GM19351 (cell line): ENCODE results near the gene CNTNAP2.

Source experiments
- ATAC-seq: cut with Tn5 transposase; IDR thresholded peaks from one replicate; pipeline ENCODE4 v1.9.1; 2021; ENCODE audit warnings: mild to moderate bottlenecking, moderate library complexity; ENCODE audit not compliant: unreplicated experiment

The CNTNAP2 gene

GRCh38 chr7:146414373-146414772 lies 297.8 kb downstream of the CNTNAP2 start:
- no peak for ATAC-seq

DNA sequence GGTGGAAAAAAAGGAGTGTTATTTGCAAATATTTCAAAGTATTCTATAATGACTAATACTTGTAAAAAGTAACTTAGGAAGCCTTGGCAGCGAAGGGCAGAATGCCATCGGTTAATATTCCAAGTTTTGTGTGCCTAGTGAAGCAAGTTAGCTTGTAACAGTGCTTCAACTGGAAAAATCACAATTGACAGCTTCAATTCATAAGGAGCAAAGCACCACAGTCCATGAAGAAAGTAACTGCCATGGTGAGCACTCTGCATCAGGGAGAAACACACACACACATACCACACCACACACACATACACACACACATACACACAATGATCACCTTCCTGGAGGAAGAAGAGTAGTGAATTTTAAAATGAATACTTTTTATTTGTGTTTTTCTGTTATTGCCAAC lies 298.3 kb downstream of the CNTNAP2 start:
- ATAC-seq: no peak

- no peak for ATAC-seq
These were observed 300.6 kb downstream of the CNTNAP2 start for GRCh38 chr7:146417176-146417575.

GRCh38 chr7:146423446-146423845 lies 306.8 kb downstream of the CNTNAP2 start:
- no peak for ATAC-seq

DNA sequence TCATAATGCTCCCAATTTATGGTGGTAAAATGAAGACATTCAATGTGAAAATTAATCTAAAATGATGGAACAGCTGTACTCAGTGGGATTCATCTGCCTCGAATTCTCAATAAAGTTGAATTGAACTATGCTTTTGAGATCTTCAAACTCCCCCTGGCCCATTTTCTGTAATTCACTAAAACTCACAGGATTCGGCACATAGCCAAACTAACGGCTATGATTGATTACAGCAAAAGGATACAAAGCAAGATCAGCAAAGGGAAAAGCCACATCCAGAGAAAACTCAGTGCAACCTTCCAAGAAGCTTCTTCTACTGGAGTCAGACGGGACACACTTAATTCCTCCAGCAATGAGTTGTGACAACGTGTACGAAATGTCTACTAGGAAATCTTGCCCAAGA lies 307.5 kb downstream of the CNTNAP2 start:
- no peak for ATAC-seq

- no peak for ATAC-seq
These were observed 316.9 kb downstream of the CNTNAP2 start for GRCh38 chr7:146433501-146433900.

- no peak for ATAC-seq
These were observed 326.5 kb downstream of the CNTNAP2 start for GRCh38 chr7:146443102-146443501.

DNA sequence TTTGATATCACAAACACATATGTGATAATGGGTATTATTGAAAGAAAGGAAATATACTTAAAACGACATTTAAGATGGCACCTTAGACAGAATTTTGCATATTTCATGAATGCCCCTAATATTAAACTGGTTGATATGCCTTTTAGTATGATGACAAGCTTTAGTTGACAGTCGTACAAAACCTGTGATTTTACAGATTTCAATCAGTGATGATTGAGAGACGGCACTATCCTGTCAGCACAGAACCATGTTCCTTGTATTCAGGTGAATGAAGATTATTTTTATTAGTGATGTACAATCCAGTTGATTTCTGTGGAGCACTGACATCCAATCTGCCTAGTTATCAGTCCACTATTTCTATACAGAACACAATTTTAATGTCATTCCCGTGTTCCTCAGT lies 333.0 kb downstream of the CNTNAP2 start:
- ATAC-seq: no peak

GRCh38 chr7:146455091-146455655 lies 338.6 kb downstream of the CNTNAP2 start:
- ATAC-seq: no peak

GRCh38 chr7:146479040-146479439 lies 362.4 kb downstream of the CNTNAP2 start:
- no peak for ATAC-seq

- ATAC-seq: no peak
These were observed 369.9 kb downstream of the CNTNAP2 start for GRCh38 chr7:146486519-146486918.

GRCh38 chr7:146492017-146492416 lies 375.4 kb downstream of the CNTNAP2 start:
- ATAC-seq: no peak

GRCh38 chr7:146494952-146495596 lies 378.5 kb downstream of the CNTNAP2 start:
- no peak for ATAC-seq

DNA sequence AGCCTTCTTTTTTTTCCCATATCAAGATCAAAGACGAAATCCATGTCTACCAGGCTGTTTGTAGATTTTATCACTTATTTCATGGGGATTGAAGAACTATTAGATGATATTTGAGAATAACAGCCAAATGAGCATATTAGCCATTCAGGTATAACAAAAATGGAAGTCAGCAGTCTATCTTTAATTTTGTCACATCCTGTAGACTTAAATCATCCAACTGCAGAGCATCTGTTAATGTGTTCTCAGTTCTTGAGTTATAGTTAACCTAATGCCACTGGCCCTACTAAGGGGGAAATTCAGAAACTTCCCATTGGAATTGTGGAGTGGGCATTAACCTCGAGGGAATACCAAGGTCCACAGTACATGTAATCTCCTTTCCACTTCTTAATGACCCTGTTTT lies 380.1 kb downstream of the CNTNAP2 start:
- no peak for ATAC-seq

DNA sequence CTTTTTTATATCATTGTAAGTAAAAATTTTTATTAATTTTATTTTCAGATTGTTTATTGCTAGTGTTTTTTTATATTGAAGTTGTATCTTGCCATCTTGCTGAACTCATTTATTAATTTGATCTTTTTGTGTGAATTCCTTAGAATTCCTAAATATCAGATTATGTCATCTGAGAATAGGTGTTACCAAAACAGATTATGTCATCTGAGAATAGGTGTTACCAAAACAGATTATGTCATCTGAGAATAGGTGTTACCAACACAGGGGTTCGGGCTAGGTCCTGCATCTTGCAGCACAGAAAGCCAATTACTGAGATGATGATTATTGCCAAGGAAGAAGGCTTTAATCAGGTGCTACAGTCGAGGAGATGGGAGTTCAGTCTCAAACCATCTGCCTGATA lies 383.4 kb downstream of the CNTNAP2 start:
- no peak for ATAC-seq

DNA sequence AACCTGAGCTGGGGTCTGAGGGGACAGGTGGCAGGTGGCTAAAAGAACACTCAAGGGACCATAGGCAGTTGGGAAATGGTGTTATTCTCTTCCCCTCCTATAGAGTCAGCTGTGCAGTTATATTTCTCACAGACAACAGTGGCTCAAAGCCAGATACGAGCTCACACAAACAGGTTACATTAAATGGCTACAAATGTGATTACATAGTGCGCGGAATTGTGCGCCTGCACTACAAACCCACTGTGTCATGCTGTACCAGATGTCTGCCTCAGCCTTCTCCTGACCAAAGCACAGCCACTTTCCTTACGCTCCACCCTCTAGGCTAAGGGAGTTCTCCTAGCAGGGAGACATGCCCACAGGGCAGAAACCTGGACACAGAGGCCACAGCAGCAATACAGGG lies 387.2 kb downstream of the CNTNAP2 start:
- ATAC-seq: no peak

- no peak for ATAC-seq
These were observed 393.6 kb downstream of the CNTNAP2 start for GRCh38 chr7:146510088-146510680.

DNA sequence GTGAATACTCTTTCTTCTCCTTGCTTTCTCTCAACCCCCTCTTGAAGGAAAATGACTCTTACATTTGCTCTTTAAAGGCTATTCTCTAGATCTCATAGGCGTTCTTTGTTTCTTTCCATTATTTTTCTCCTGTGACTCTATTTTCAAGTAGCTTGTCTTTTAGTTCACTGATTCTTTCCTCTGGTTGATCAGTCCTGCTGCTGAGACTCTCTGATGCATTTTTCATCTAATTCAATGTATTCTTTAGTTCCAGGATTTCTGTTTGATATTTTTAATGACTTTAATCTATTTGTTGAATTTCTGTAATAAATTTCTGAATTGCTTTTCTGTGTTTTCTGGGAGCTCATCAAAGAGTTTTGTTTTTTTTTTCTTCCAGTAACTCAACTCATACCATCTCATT lies 397.7 kb downstream of the CNTNAP2 start:
- no peak for ATAC-seq

GRCh38 chr7:146528581-146528980 lies 412.0 kb downstream of the CNTNAP2 start:
- ATAC-seq: no peak

DNA sequence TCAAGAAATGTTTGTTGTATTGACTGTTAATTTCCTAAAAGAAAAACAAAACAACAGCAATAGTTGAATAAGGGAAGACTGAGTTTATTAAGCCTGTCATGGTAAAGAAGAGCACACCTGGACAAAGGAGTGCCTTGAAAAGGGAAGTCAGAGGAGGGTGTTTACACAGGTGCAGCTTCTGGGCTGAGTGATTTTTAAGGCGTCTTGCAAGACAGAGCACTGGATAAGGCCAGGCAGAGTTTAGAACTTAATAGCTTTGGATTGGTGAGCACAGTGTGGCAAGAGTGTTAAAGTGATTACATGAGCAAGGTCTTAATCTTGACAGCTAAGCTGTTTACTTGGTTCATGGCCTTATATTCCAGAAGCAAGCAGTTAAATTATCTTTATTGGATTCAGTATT lies 423.2 kb downstream of the CNTNAP2 start:
- no peak for ATAC-seq

GRCh38 chr7:146542101-146542500 lies 425.5 kb downstream of the CNTNAP2 start:
- no peak for ATAC-seq

- ATAC-seq: no peak
These were observed 428.1 kb downstream of the CNTNAP2 start for GRCh38 chr7:146544748-146545147.

GRCh38 chr7:146548816-146549215 lies 432.2 kb downstream of the CNTNAP2 start:
- ATAC-seq: no peak
